ENCODE data around the gene COBL. TPM values are rescaled to one million over a fixed set of nuclear protein-coding genes. Genes with fewer than 3 reads are reported as not detected.
A peak's percentile ranks its signal among the peaks of the same experiment; 100 is the strongest.

Gene COBL
- total and polyA plus RNA-seq, 2 experiments from 2014 or later, result not detected

DNA sequence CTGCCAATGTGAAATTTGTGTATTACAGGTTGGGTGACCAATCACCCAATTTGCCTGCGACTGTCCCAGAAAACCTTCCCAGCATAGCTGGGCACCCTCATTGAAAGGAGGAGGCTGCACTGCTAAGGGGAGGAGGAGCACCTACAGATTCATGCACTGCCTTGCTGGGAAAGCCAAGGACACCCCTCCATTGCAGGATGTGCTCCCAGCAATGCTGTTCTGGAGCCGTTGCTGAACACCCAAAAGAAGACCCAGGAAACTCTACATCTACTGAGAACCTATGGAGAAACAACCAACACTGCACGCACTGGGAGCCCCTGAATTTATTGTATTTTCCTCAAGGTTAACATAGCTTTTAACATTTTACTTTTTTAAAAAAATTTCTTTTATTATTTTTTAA, 295.7 kb downstream of the COBL start:
- H3F3A ChIP-seq (ENCODE audit: insufficient read depth), result peaks cover 5% of the 10 kb centered on the region; the same call in 1 of the 2 replicates
- TF ChIP-seq EZH2 (IDR thresholded peaks at IDR 0.05; ENCODE audit: insufficient read depth, poor library complexity, severe bottlenecking) (no peak), EZH2phosphoT487 (IDR thresholded peaks at IDR 0.05; ENCODE audit: insufficient read depth, low read depth) (no peak)
- no peaks in the 10 kb centered on the region for H3K79me2 ChIP-seq (ENCODE audit: insufficient read depth)
- in situ Hi-C loops (cut with MboI), result no loop called here
- H3K4me3 ChIP-seq, result no peak overlapping the region
- no peaks in the 10 kb centered on the region for H3K9me2 ChIP-seq (ENCODE audit: insufficient read depth)
- 74 to 82% methylated on average over 3 of the region's 3 CpGs for WGBS, 2 experiments (ENCODE audit: low coverage in 1 of 2, low lambda C conversion rate in 2 of 2, missing lambda C conversion rate in 2 of 2)
- H3K27me3 ChIP-seq (replicated peaks; ENCODE audit: insufficient read depth), result no peaks in the 10 kb centered on the region
- H4K20me1 ChIP-seq (ENCODE audit: insufficient read depth), result no peaks in the 10 kb centered on the region
- peaks cover 7% of the 10 kb centered on the region; the same call in 1 of the 2 replicates for H3K4me1 ChIP-seq (ENCODE audit: insufficient read depth)
- no peak overlapping the region for H3K9ac ChIP-seq
- H3K4me2 ChIP-seq (ENCODE audit: unreplicated experiment), result no peak overlapping the region
- no peaks in the 10 kb centered on the region for H3K9me3 ChIP-seq (ENCODE audit: low read depth)
- no peak overlapping the region for H2AFZ ChIP-seq
- no peaks in the 10 kb centered on the region for H3K36me3 ChIP-seq (ENCODE audit: low read depth)
- DNase-seq, result no peak
- no peak overlapping the region for H3K27ac ChIP-seq

DNA sequence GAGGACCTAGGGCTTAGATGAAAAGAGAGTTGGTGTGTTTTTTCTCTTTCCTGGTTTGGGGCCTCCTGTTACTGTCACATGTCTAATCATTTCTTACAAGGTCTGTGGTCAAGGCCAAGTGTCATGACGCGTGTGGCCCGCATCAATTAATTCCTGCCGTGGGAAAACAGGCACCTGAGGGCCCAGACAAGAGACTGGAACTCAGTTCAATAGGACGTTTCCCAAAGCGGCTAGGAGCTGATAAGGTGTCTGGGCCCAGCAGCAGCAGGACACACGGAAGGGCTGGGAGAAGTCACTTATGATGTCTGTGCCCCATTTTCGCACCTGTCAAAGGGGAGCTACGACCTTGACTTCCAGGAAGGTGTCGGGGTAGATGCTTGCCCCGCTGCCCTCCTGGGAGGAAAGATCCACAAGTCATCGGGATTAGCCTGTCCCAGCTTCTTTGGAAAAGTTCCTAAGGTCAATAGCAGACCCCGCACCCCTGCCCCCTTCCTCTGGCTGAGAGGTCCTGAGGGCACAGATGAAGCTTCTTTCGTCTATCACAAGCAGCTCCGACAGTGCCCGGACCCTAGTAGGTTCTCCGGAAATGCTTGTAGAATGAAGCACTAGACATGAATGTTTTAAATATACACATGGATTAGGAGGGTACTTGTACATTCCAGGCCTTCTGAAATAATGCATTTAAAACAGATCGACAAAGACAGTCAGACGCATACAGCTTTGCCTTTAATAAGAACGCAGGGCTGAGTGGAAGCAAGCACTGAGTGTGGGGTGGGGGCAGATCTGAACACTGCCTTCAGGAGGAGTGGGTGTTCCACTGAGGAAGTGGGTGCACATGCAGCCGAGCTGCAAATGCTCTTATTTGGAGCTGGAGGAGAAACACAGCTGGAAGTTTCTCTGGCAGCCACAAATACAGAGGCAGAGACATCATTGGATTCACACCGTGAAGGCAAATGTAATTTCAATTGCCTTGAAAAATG, 296.4 kb downstream of the COBL start:
- no peak overlapping the region for H3K4me3 ChIP-seq
- H3K4me1 ChIP-seq (ENCODE audit: insufficient read depth), result peaks cover 3% of the 10 kb centered on the region; the same call in 1 of the 2 replicates
- H3K79me2 ChIP-seq (ENCODE audit: insufficient read depth), result no peaks in the 10 kb centered on the region
- in situ Hi-C loops (cut with MboI), result no loop called here
- H3K27me3 ChIP-seq (replicated peaks; ENCODE audit: insufficient read depth), result no peaks in the 10 kb centered on the region
- H3K4me2 ChIP-seq (ENCODE audit: unreplicated experiment), result no peak overlapping the region
- H3F3A ChIP-seq (ENCODE audit: insufficient read depth), result peaks cover 5% of the 10 kb centered on the region; the same call in 1 of the 2 replicates
- H4K20me1 ChIP-seq (ENCODE audit: insufficient read depth), result no peaks in the 10 kb centered on the region
- H2AFZ ChIP-seq, result no peak overlapping the region
- no peaks in the 10 kb centered on the region for H3K9me3 ChIP-seq (ENCODE audit: low read depth)
- H3K9me2 ChIP-seq (ENCODE audit: insufficient read depth), result no peaks in the 10 kb centered on the region
- 85 to 90% methylated on average over 22 of the region's 22 CpGs for WGBS, 2 experiments (ENCODE audit: low coverage in 1 of 2, low lambda C conversion rate in 2 of 2, missing lambda C conversion rate in 2 of 2)
- no peak overlapping the region for H3K27ac ChIP-seq
- no peak for DNase-seq
- no peak overlapping the region for H3K9ac ChIP-seq
- no peaks in the 10 kb centered on the region for H3K36me3 ChIP-seq (ENCODE audit: low read depth)
- no peak for TF ChIP-seq EZH2phosphoT487 (IDR thresholded peaks at IDR 0.05; ENCODE audit: insufficient read depth, low read depth)
- no peak for TF ChIP-seq EZH2 (IDR thresholded peaks at IDR 0.05; ENCODE audit: insufficient read depth, poor library complexity, severe bottlenecking)

- no peaks in the 10 kb centered on the region for H3K79me2 ChIP-seq (ENCODE audit: insufficient read depth)
- TF ChIP-seq EZH2 (IDR thresholded peaks at IDR 0.05; ENCODE audit: insufficient read depth, poor library complexity, severe bottlenecking) (no peak), EZH2phosphoT487 (IDR thresholded peaks at IDR 0.05; ENCODE audit: insufficient read depth, low read depth) (no peak)
- H3K9ac ChIP-seq, result no peak overlapping the region
- H3K27ac ChIP-seq, result no peak overlapping the region
- H2AFZ ChIP-seq, result no peak overlapping the region
- peaks cover 5% of the 10 kb centered on the region; the same call in 1 of the 2 replicates for H3F3A ChIP-seq (ENCODE audit: insufficient read depth)
- H3K4me2 ChIP-seq (ENCODE audit: unreplicated experiment), result no peak overlapping the region
- no peaks in the 10 kb centered on the region for H3K9me2 ChIP-seq (ENCODE audit: insufficient read depth)
- in situ Hi-C loops (cut with MboI), result no loop called here
- no peaks in the 10 kb centered on the region for H4K20me1 ChIP-seq (ENCODE audit: insufficient read depth)
- no peaks in the 10 kb centered on the region for H3K9me3 ChIP-seq (ENCODE audit: low read depth)
- peaks cover 3% of the 10 kb centered on the region; the same call in 1 of the 2 replicates for H3K4me1 ChIP-seq (ENCODE audit: insufficient read depth)
- no peaks in the 10 kb centered on the region for H3K27me3 ChIP-seq (replicated peaks; ENCODE audit: insufficient read depth)
- DNase-seq, result peak; percentile 62
- no peaks in the 10 kb centered on the region for H3K36me3 ChIP-seq (ENCODE audit: low read depth)
- no peak overlapping the region for H3K4me3 ChIP-seq
- 73 to 76% methylated on average over 7 of the region's 7 CpGs for WGBS, 2 experiments (ENCODE audit: low coverage in 1 of 2, low lambda C conversion rate in 2 of 2, missing lambda C conversion rate in 2 of 2)
Observed at GRCh38 chr7:51019191-51019844, 297.3 kb downstream of the COBL start.

Data from GM23248 (cell line).